22Rv1 (cell line): ENCODE measurements around the gene GORASP1.

Experiments used
- CTCF ChIP-seq: fragments of 450-650 bp; IDR thresholded peaks from 2 replicates; pipeline ENCODE4 v1.5.1; 2017; ENCODE audit warnings: mild to moderate bottlenecking
- ZFX ChIP-seq: fragments of 450-650 bp; IDR thresholded peaks from 2 replicates; pipeline ENCODE4 v1.6.1; 2017; ENCODE audit warnings: antibody characterized with exemption, borderline replicate concordance

- TF ChIP-seq CTCF: no peak
- no peak for TF ChIP-seq ZFX
Observed at GRCh38 chr3:39147711-39148434, 40.4 kb upstream of the GORASP1 start.
